NCI-H526 (cell line): ENCODE results near the gene HOXB5.

Experiments used
- DNase-seq, 2 experiments: peaks; one replicate each; lab custom pipeline; 2025; lab: John Stamatoyannopoulos, UW

The HOXB5 gene

GRCh38 chr17:48589831-48590606 lies 3.6 kb downstream of the HOXB5 start, which contains the start of gene HOXB3:
Gene HOXB3, minus strand, starts transcription at chr17:48590241. Its CDS starts 37,767 bp downstream, at chr17:48552474.
- DNase-seq = no peak

- no peak for DNase-seq
These were observed 4.3 kb downstream of the HOXB5 start for GRCh38 chr17:48589060-48589830.

GRCh38 chr17:48588528-48588927 lies 5.1 kb downstream of the HOXB5 start:
- no peak for DNase-seq

GRCh38 chr17:48588074-48588415 lies 5.5 kb downstream of the HOXB5 start:
- DNase-seq = no peak

GRCh38 chr17:48587276-48588073 lies 6.1 kb downstream of the HOXB5 start:
- DNase-seq = no peak

- no peak for DNase-seq
These were observed 7.0 kb downstream of the HOXB5 start for GRCh38 chr17:48586355-48587258.

- DNase-seq = no peak
These were observed 9.3 kb downstream of the HOXB5 start for GRCh38 chr17:48584223-48584741.

- no peak for DNase-seq
These were observed 9.8 kb downstream of the HOXB5 start for GRCh38 chr17:48583708-48584222.

GRCh38 chr17:48582750-48583069 lies 10.9 kb downstream of the HOXB5 start:
- no peak for DNase-seq

GRCh38 chr17:48579760-48580554 lies 13.6 kb downstream of the HOXB5 start:
- DNase-seq = peak in 1 of 2 experiments; percentile 51

- no peak for DNase-seq
These were observed 14.2 kb downstream of the HOXB5 start for GRCh38 chr17:48579471-48579759.

- DNase-seq = no peak
These were observed 14.7 kb downstream of the HOXB5 start for GRCh38 chr17:48578616-48579470.

- peak in 1 of 2 experiments; percentile 48 for DNase-seq
These were observed 15.5 kb downstream of the HOXB5 start, which contains the start of gene HOXB4 for GRCh38 chr17:48577946-48578615. Gene HOXB4, minus strand, starts transcription at chr17:48578350. Its CDS starts 31 bp downstream, at chr17:48578319.

GRCh38 chr17:48577330-48577945 lies 16.1 kb downstream of the HOXB5 start:
- DNase-seq = no peak

- peak in 1 of 2 experiments; percentile 24 for DNase-seq
These were observed 16.9 kb downstream of the HOXB5 start for GRCh38 chr17:48576479-48577309.

GRCh38 chr17:48575673-48576478 lies 17.7 kb downstream of the HOXB5 start:
- DNase-seq = no peak
